Fibroblast of lung (primary cell): Measurements from ENCODE around the gene OAS3. TPM values are rescaled to one million over a fixed set of nuclear protein-coding genes. Genes with fewer than 3 reads are reported as not detected.

ENCODE experiments used
- DNase-seq, 2 donors: peaks; one replicate each; pipeline versions ENCODE4 v3.0.0 to v3.0.0-alpha.2; 2010; ENCODE audit warnings: low read depth in 2 of 2
- H2AFZ ChIP-seq: 2 replicates; pipeline ENCODE4 v1.5.1; 2012; ENCODE audit warnings: low read length, control low read depth, inconsistent platforms
- H3K27ac ChIP-seq: 2 replicates; pipeline ENCODE4 v1.5.1; 2011; ENCODE audit warnings: low read length, control low read depth; ENCODE audit not compliant: insufficient read depth
- H3K27me3 ChIP-seq: 2 replicates; pipeline ENCODE4 v1.5.1; 2011; ENCODE audit warnings: mild to moderate bottlenecking, low read length; ENCODE audit not compliant: control insufficient read depth, insufficient read depth
- H3K36me3 ChIP-seq: 2 replicates; pipeline ENCODE4 v1.5.1; 2011; ENCODE audit warnings: low read length; ENCODE audit not compliant: control insufficient read depth, insufficient read depth
- H3K4me1 ChIP-seq: 2 replicates; pipeline ENCODE4 v1.5.1; 2011; ENCODE audit warnings: low read length; ENCODE audit not compliant: control insufficient read depth, insufficient read depth; ENCODE audit errors: extremely low read depth
- H3K4me2 ChIP-seq: 2 replicates; pipeline ENCODE4 v1.5.1; 2011; ENCODE audit warnings: low read length, control low read depth; ENCODE audit not compliant: insufficient read depth; ENCODE audit errors: extremely low read depth
- H3K4me3 ChIP-seq, 4 experiments: fragments of 200-600 bp in 1 of 4; sonication (generic) in 1 of 4; replicated peaks in 1 of 4; 2 replicates each; pipeline ENCODE4 v1.5.1; 2011 to 2016; ENCODE audit warnings: low read length in 4 of 4, low read depth in 3 of 4, mild to moderate bottlenecking in 3 of 4, control low read depth in 2 of 4, inconsistent platforms in 1 of 4, mixed read lengths in 1 of 4; ENCODE audit not compliant: insufficient read depth in 1 of 4; ENCODE audit errors: control extremely low read depth in 1 of 4
- H3K79me2 ChIP-seq: 2 replicates; pipeline ENCODE4 v1.5.1; 2012; ENCODE audit warnings: mild to moderate bottlenecking, low read length, inconsistent platforms; ENCODE audit not compliant: control insufficient read depth, insufficient read depth
- H3K9ac ChIP-seq: 2 replicates; pipeline ENCODE4 v1.5.1; 2011; ENCODE audit warnings: mild to moderate bottlenecking, low read length, control low read depth; ENCODE audit not compliant: insufficient read depth
- H3K9me3 ChIP-seq: 2 replicates; pipeline ENCODE4 v1.5.1; 2012; ENCODE audit warnings: low read depth, low read length; ENCODE audit not compliant: control insufficient read depth, insufficient read depth
- H4K20me1 ChIP-seq: 2 replicates; pipeline ENCODE4 v1.5.1; 2011; ENCODE audit warnings: low read length; ENCODE audit not compliant: control insufficient read depth, insufficient read depth; ENCODE audit errors: extremely low read depth
- EZH2 ChIP-seq: IDR thresholded peaks from 2 replicates; pipeline ENCODE4 v1.5.1; 2012; ENCODE audit warnings: low read length, control low read depth, mild to moderate bottlenecking; ENCODE audit errors: missing control alignments
- polyA plus RNA-seq, 2 donors: library from polyadenylated mRNA; depleted of rRNA in 1 of 2; stranded (reverse) in 1 of 2; unstranded in 1 of 2; fragments of >200 nt; gene quantifications; 2 replicates each; pipeline ENCODE4 v1.2.1, GENCODE V29; 2011 to 2012; ENCODE audit warnings: missing spikeins in 1 of 2
- total RNA-seq: library from RNA; depleted of rRNA; stranded (reverse); fragments of >200 nt; gene quantifications from 2 replicates; pipeline ENCODE4 v1.2.1, GENCODE V29; 2014
- TF ChIP-seq, protein P1 (sequence below), 2 donors: IDR thresholded peaks in 1 of 2; conservative IDR thresholded peaks in 1 of 2; 1 replicate in 1 of 2; 2 replicates in 1 of 2; pipeline ENCODE4 v1.5.1; 2011 to 2012; ENCODE audit warnings: low read length in 2 of 2, control low read depth in 1 of 2, inconsistent platforms in 1 of 2, low read depth in 1 of 2, mild to moderate bottlenecking in 1 of 2

The OAS3 gene
- total and polyA plus RNA-seq, 2 donors (not counting 1 experiment from before 2014, with no cell fraction given) = 3.5 to 7.0 TPM

DNA sequence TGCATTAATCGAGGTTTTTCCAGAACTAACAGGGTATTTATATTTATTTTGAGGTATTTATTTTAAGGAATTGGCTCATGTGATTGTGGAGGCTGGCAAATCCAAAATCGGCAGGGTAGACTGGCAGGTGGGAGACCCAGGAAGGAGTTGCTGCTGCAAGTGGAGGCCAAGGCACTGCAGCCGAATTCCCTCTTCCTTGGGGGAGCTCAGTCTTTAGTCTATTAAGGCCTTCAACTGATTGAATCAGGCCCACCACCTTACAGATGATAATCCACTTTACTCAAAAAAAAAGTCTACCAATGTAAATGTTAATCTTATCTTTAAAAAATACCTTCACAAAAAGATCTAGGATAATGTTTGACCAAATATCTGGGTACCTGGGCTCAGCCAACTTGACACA is 38.9 kb downstream of the OAS3 start:
- Histone ChIP-seq H3K79me2 (no peaks in the 10 kb centered on the region), H3K9ac (no peak overlapping the region), H3K4me3 (no peak overlapping the region), H3K27me3 (no peaks in the 10 kb centered on the region), H2AFZ (no peak overlapping the region), H3K9me3 (no peaks in the 10 kb centered on the region), H3K36me3 (no peaks in the 10 kb centered on the region), H3K4me2 (no peak overlapping the region), H3K27ac (no peak overlapping the region), H3K4me1 (peaks cover 4% of the 10 kb centered on the region), H4K20me1 (no peaks in the 10 kb centered on the region)
- TF ChIP-seq, protein P1, sequence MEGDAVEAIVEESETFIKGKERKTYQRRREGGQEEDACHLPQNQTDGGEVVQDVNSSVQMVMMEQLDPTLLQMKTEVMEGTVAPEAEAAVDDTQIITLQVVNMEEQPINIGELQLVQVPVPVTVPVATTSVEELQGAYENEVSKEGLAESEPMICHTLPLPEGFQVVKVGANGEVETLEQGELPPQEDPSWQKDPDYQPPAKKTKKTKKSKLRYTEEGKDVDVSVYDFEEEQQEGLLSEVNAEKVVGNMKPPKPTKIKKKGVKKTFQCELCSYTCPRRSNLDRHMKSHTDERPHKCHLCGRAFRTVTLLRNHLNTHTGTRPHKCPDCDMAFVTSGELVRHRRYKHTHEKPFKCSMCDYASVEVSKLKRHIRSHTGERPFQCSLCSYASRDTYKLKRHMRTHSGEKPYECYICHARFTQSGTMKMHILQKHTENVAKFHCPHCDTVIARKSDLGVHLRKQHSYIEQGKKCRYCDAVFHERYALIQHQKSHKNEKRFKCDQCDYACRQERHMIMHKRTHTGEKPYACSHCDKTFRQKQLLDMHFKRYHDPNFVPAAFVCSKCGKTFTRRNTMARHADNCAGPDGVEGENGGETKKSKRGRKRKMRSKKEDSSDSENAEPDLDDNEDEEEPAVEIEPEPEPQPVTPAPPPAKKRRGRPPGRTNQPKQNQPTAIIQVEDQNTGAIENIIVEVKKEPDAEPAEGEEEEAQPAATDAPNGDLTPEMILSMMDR (conservative IDR thresholded peaks at IDR 0.05 in 1 of 2, IDR thresholded peaks at IDR 0.05 in 1 of 2; ENCODE audit: low read depth in 1 of 2, low read length in 2 of 2) = no peak
- no peak for TF ChIP-seq EZH2
- DNase-seq = no peak

DNA sequence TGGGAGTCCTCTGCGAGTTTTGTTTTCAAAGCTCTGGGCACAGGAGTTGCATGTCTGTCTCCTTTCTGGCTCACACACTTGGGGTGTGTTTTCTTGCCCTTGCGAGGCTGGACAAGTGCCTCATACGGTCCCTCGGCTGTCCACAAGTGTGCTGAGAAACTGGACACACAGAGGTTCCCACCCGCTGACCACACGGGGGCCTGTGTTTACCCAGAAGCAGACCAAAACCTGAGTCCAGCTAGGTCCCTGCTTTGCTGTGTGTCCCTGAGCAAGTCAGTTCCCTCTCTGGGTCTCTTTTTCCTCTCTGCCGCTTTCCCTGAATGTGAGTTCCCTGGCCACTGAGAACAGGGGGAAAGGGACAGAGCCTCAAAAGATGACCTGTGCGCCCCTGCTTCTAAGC is 39.4 kb downstream of the OAS3 start:
- Histone ChIP-seq H3K4me3 (peak overlapping the region in 1 of 4 experiments; percentile 39), H3K79me2 (no peaks in the 10 kb centered on the region), H3K36me3 (no peaks in the 10 kb centered on the region), H3K27ac (no peak overlapping the region), H3K9me3 (no peaks in the 10 kb centered on the region), H4K20me1 (no peaks in the 10 kb centered on the region), H3K4me1 (peaks cover 4% of the 10 kb centered on the region), H3K4me2 (peak overlapping the region; percentile 69), H3K9ac (no peak overlapping the region), H2AFZ (peak overlapping the region; percentile 96), H3K27me3 (no peaks in the 10 kb centered on the region)
- DNase-seq = no peak
- no peak for TF ChIP-seq EZH2
- TF ChIP-seq, protein P1 (conservative IDR thresholded peaks at IDR 0.05 in 1 of 2, IDR thresholded peaks at IDR 0.05 in 1 of 2; ENCODE audit: low read depth in 1 of 2, low read length in 2 of 2) = no peak

DNA sequence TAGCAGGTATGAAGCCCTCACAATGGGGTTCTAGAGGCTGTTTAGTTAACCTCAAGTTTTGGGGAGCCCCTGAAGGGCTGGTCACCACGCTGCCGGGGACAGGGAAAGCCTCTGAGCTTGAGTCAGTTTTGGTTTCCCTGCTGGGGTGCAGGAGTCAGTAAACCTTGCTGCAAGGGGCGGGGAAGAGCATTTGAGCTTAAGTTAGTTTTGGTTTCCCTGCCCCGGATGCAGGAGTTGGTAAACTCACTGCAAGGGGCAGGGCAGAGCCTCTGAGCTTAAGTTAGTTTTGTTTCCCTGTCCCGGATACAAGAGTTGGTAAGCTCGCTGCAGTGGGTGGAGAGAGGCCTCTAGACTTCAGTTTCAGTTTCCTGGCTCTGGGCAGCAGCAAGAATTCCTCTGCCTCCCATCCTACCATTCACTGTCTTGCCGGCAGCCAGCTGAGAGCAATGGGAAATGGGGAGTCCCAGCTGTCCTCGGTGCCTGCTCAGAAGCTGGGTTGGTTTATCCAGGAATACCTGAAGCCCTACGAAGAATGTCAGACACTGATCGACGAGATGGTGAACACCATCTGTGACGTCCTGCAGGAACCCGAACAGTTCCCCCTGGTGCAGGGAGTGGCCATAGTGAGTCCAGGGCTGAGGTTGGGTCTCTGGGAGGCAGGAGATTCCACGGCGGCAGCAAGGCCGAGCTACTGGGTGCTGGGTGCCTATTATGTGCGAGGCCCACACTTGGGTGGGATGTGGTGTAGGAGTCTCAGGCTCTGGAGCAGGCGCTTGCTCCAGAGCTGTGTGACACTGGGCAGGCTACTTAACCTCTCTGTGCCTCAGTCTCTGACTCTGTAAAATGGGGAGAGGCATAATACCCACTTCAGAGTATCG is 40.1 kb downstream of the OAS3 start, which contains the start of gene OAS2:
Gene OAS2, plus strand, starts transcription at position 357 of the 878 bp plus-strand sequence. Its CDS starts 90 bp downstream, at position 447.
- no peak for TF ChIP-seq EZH2
- TF ChIP-seq, protein P1 (conservative IDR thresholded peaks at IDR 0.05 in 1 of 2, IDR thresholded peaks at IDR 0.05 in 1 of 2; ENCODE audit: low read depth in 1 of 2, low read length in 2 of 2) = no peak
- Histone ChIP-seq H2AFZ (peak within 1 kb of the TSS; percentile 96), H3K27ac (peak within 1 kb of the TSS; percentile 68), H3K4me2 (peak within 1 kb of the TSS; percentile 69), H3K4me3 (peak within 1 kb of the TSS in 3 of 4 experiments; percentile 39 to 54 (median 43)), H3K27me3 (no peaks in the 10 kb centered on the region), H3K9ac (peak within 1 kb of the TSS; percentile 50), H3K9me3 (no peaks in the 10 kb centered on the region), H3K4me1 (peaks cover 4% of the 10 kb centered on the region), H3K36me3 (no peaks in the 10 kb centered on the region), H4K20me1 (no peaks in the 10 kb centered on the region), H3K79me2 (no peaks in the 10 kb centered on the region)
- DNase-seq = peak; percentile 15 to 41
